OCI-LY7 (cell line): ENCODE data around the gene DCAF16. TPM values are rescaled to one million over a fixed set of nuclear protein-coding genes. Genes with fewer than 3 reads are reported as not detected.

ENCODE experiments used
- BruUV-seq: library from RNA; stranded (reverse); fragments of 400-500 nt; replicated peaks from 2 replicates; lab custom pipeline; 2021; lab: Mats Ljungman, UMichigan
- CTCF ChIA-PET: fragments of 300-600 bp; sonication (Branson Sonifier 250); formaldehyde crosslinking; loops from one replicate; lab custom pipeline; 2022; ENCODE audit warnings: antibody characterized with exemption; ENCODE audit not compliant: unreplicated experiment; lab: Charles Lee
- POLR2A ChIA-PET: fragments of 300-600 bp; sonication (Branson Sonifier 250); formaldehyde crosslinking; loops from one replicate; lab custom pipeline; 2022; ENCODE audit warnings: antibody characterized with exemption; lab: Charles Lee
- DNase-seq: peaks from one replicate; pipeline ENCODE4 v3.0.0-alpha.2; 2015; ENCODE audit warnings: low spot score
- H2AFZ ChIP-seq: fragments of 200-600 bp; sonication (generic), shearing (Covaris generic); 2 replicates; pipeline ENCODE4 v1.6.1; 2014; ENCODE audit warnings: mild to moderate bottlenecking, antibody characterized with exemption, low read length, moderate library complexity
- H3K27ac ChIP-seq: fragments of 200-600 bp; sonication (generic); 2 replicates; pipeline ENCODE4 v1.5.1; 2014; ENCODE audit warnings: mixed run types, low read depth, mild to moderate bottlenecking, moderate library complexity, low read length, inconsistent platforms; ENCODE audit not compliant: poor library complexity, severe bottlenecking
- H3K36me3 ChIP-seq: fragments of 200-600 bp; sonication (generic); 2 replicates; pipeline ENCODE4 v1.6.1; 2014; ENCODE audit warnings: mild to moderate bottlenecking, antibody characterized with exemption, low read length, moderate library complexity, mixed read lengths; ENCODE audit not compliant: insufficient read depth
- H3K4me1 ChIP-seq: fragments of 200-600 bp; sonication (generic); 2 replicates; pipeline ENCODE4 v1.5.1; 2014; ENCODE audit warnings: mild to moderate bottlenecking, low read length; ENCODE audit not compliant: insufficient read depth, poor library complexity, severe bottlenecking
- H3K4me2 ChIP-seq: fragments of 200-600 bp; sonication (generic); 2 replicates; pipeline ENCODE4 v1.6.1; 2014; ENCODE audit warnings: mild to moderate bottlenecking, low read length
- H3K4me3 ChIP-seq: fragments of 200-600 bp; sonication (generic); 2 replicates; pipeline ENCODE4 v1.5.1; 2014; ENCODE audit warnings: mild to moderate bottlenecking, low read depth, low read length; ENCODE audit not compliant: poor library complexity, severe bottlenecking
- H3K79me2 ChIP-seq: fragments of 200-600 bp; sonication (generic); 2 replicates; pipeline ENCODE4 v1.6.1; 2016; ENCODE audit warnings: low read depth, mild to moderate bottlenecking, low read length, moderate library complexity, mixed read lengths; ENCODE audit not compliant: insufficient read depth
- H3K9me2 ChIP-seq: fragments of 200-600 bp; sonication (generic); 2 replicates; pipeline ENCODE4 v1.6.1; 2016; ENCODE audit warnings: mild to moderate bottlenecking, low read length, mixed read lengths; ENCODE audit not compliant: insufficient read depth
- H3K9me3 ChIP-seq: fragments of 200-600 bp; sonication (generic); 2 replicates; pipeline ENCODE4 v1.6.1; 2014; ENCODE audit warnings: mild to moderate bottlenecking, mixed run types, low read length, mixed read lengths
- H4K20me1 ChIP-seq: fragments of 200-600 bp; sonication (generic); 2 replicates; pipeline ENCODE4 v1.6.1; 2014; ENCODE audit warnings: mild to moderate bottlenecking, antibody characterized with exemption, low read length, moderate library complexity, mixed read lengths; ENCODE audit not compliant: insufficient read depth
- CTCF ChIP-seq: fragments of 200-600 bp; sonication (generic); conservative IDR thresholded peaks from 2 replicates; pipeline ENCODE4 v1.5.1; 2014; ENCODE audit warnings: mild to moderate bottlenecking, antibody characterized with exemption, low read length, moderate library complexity, mixed read lengths
- EZH2phosphoT487 ChIP-seq: fragments of 200-600 bp; sonication (generic); IDR thresholded peaks from 2 replicates; pipeline ENCODE4 v1.6.1; 2018; ENCODE audit warnings: low read depth, borderline replicate concordance, mild to moderate bottlenecking, mixed run types, antibody characterized with exemption, low read length, moderate library complexity, mixed read lengths
- intact Hi-C: fragments of 100-400 bp; cut with micrococcal nuclease; formaldehyde crosslinking; loops from one replicate; pipeline ENCODE4 v1.10.0; 2022; ENCODE audit not compliant: unreplicated experiment
- total RNA-seq, 2 experiments: library from RNA; depleted of rRNA in 1 of 2; stranded (reverse); fragments of >200 nt in 1 of 2; shearing (Covaris generic) in 1 of 2; gene quantifications; 2 replicates each; pipeline ENCODE4 v1.2.3, GENCODE V29; 2014 to 2022

Gene DCAF16
- total RNA-seq, 2 experiments from 2014 or later = 88.7 to 115 TPM

GRCh38 chr4:17807446-17807845 lies 3.1 kb downstream of the DCAF16 start:
- no peak for TF ChIP-seq CTCF
- TF ChIP-seq EZH2phosphoT487 = no peak
- Histone ChIP-seq H3K36me3 (peaks cover 87% of the 10 kb centered on the region), H3K4me2 (peak overlapping the region; percentile 89), H3K4me1 (peaks cover 29% of the 10 kb centered on the region), H2AFZ (no peak overlapping the region), H3K9me3 (no peaks in the 10 kb centered on the region; the same call in 1 of the 2 replicates), H3K79me2 (peaks cover 94% of the 10 kb centered on the region), H3K4me3 (peak overlapping the region; percentile 85), H4K20me1 (peaks cover 43% of the 10 kb centered on the region), H3K27ac (no peak overlapping the region), H3K9me2 (no peaks in the 10 kb centered on the region)
- DNase-seq = no peak
- CTCF ChIA-PET = no interaction called here
- POLR2A ChIA-PET = interaction anchor here (0.7 to 0.8 kb wide), 2 partner anchors 26 to 40 kb away, joined by 4 read pairs; no protein-coding TSS in a partner anchor
- no TSS peak for BruUV-seq
- intact Hi-C loops = no loop called here

GRCh38 chr4:17805580-17806155 lies 4.9 kb downstream of the DCAF16 start:
- BruUV-seq = no TSS peak
- H3K27ac ChIP-seq = no peak overlapping the region
- peaks cover 91% of the 10 kb centered on the region for H3K36me3 ChIP-seq
- CTCF ChIA-PET = no interaction called here
- H4K20me1 ChIP-seq = peaks cover 32% of the 10 kb centered on the region
- H3K79me2 ChIP-seq = peaks cover 94% of the 10 kb centered on the region
- TF ChIP-seq EZH2phosphoT487 (no peak), CTCF (no peak)
- intact Hi-C loops = no loop called here
- H3K4me2 ChIP-seq = peak overlapping the region; percentile 89; the same call in 1 of the 2 replicates
- POLR2A ChIA-PET = interaction anchor here (1.0 to 2.4 kb wide), 5 partner anchors 10 to 257 kb away, joined by 3 to 10 read pairs (median 4); no protein-coding TSS in a partner anchor
- no peaks in the 10 kb centered on the region; the same call in 1 of the 2 replicates for H3K9me3 ChIP-seq
- H3K4me1 ChIP-seq = peaks cover 28% of the 10 kb centered on the region
- no peak overlapping the region for H2AFZ ChIP-seq
- no peaks in the 10 kb centered on the region for H3K9me2 ChIP-seq
- no peak overlapping the region for H3K4me3 ChIP-seq
- DNase-seq = no peak

- H3K4me2 ChIP-seq = no peak overlapping the region
- BruUV-seq = no TSS peak
- DNase-seq = no peak
- POLR2A ChIA-PET = interaction anchor here (0.7 to 3.0 kb wide), 3 partner anchors 11 to 175 kb away, joined by 3 to 13 read pairs (median 5); partner anchors contain the start of gene DCAF16
- no peaks in the 10 kb centered on the region for H3K4me1 ChIP-seq
- no peak overlapping the region for H2AFZ ChIP-seq
- H3K27ac ChIP-seq = no peak overlapping the region
- H4K20me1 ChIP-seq = no peaks in the 10 kb centered on the region
- CTCF ChIA-PET = no interaction called here
- no peaks in the 10 kb centered on the region for H3K9me2 ChIP-seq
- H3K36me3 ChIP-seq = peaks cover 91% of the 10 kb centered on the region
- TF ChIP-seq EZH2phosphoT487 (no peak), CTCF (no peak)
- H3K4me3 ChIP-seq = no peak overlapping the region
- intact Hi-C loops = no loop called here
- H3K9me3 ChIP-seq = no peaks in the 10 kb centered on the region; the same call in 1 of the 2 replicates
- peaks cover 27% of the 10 kb centered on the region; the same call in 1 of the 2 replicates for H3K79me2 ChIP-seq
These were observed 12.7 kb downstream of the DCAF16 start for GRCh38 chr4:17797808-17798207.
